Measurements from ENCODE around the gene SSUH2. TPM values are rescaled to one million over a fixed set of nuclear protein-coding genes. Genes with fewer than 3 reads are reported as not detected.

Gene SSUH2
- total RNA-seq, 1 donor from 2014 or later: not detected

GRCh38 chr3:8604006-8604405 lies 40.6 kb downstream of the SSUH2 start:
- no peak for TF ChIP-seq CTCF (IDR thresholded peaks at IDR 0.05; ENCODE audit: insufficient read depth, low read length, poor library complexity, severe bottlenecking)
- no peak for DNase-seq (ENCODE audit: low read depth)
- H3K36me3 ChIP-seq (ENCODE audit: control insufficient read depth, insufficient read depth, low read length): no peaks in the 10 kb centered on the region
- H3K4me3 ChIP-seq (ENCODE audit: low read depth, low read length): no peak overlapping the region
- no peaks in the 10 kb centered on the region for H3K27me3 ChIP-seq (ENCODE audit: control insufficient read depth, insufficient read depth, low read length)

GRCh38 chr3:8603115-8603710 lies 41.4 kb downstream of the SSUH2 start:
- no peak for TF ChIP-seq CTCF (IDR thresholded peaks at IDR 0.05; ENCODE audit: insufficient read depth, low read length, poor library complexity, severe bottlenecking)
- DNase-seq (ENCODE audit: low read depth): no peak
- Histone ChIP-seq H3K27me3 (ENCODE audit: control insufficient read depth, insufficient read depth, low read length) (no peaks in the 10 kb centered on the region), H3K4me3 (ENCODE audit: low read depth, low read length) (no peak overlapping the region), H3K36me3 (ENCODE audit: control insufficient read depth, insufficient read depth, low read length) (no peaks in the 10 kb centered on the region)

- Histone ChIP-seq H3K4me3 (ENCODE audit: low read depth, low read length) (no peak overlapping the region), H3K27me3 (ENCODE audit: control insufficient read depth, insufficient read depth, low read length) (no peaks in the 10 kb centered on the region), H3K36me3 (ENCODE audit: control insufficient read depth, insufficient read depth, low read length) (no peaks in the 10 kb centered on the region)
- no peak for TF ChIP-seq CTCF (IDR thresholded peaks at IDR 0.05; ENCODE audit: insufficient read depth, low read length, poor library complexity, severe bottlenecking)
- DNase-seq (ENCODE audit: low read depth): no peak
Measured at GRCh38 chr3:8600457-8600856, 44.1 kb downstream of the SSUH2 start.

- H3K36me3 ChIP-seq (ENCODE audit: control insufficient read depth, insufficient read depth, low read length): no peaks in the 10 kb centered on the region
- no peak for DNase-seq (ENCODE audit: low read depth)
- no peaks in the 10 kb centered on the region for H3K27me3 ChIP-seq (ENCODE audit: control insufficient read depth, insufficient read depth, low read length)
- H3K4me3 ChIP-seq (ENCODE audit: low read depth, low read length): no peak overlapping the region
- TF ChIP-seq CTCF (IDR thresholded peaks at IDR 0.05; ENCODE audit: insufficient read depth, low read length, poor library complexity, severe bottlenecking): no peak
Measured at GRCh38 chr3:8599146-8599545, 45.5 kb downstream of the SSUH2 start.

GRCh38 chr3:8597219-8597853 lies 47.3 kb downstream of the SSUH2 start:
- Histone ChIP-seq H3K36me3 (ENCODE audit: control insufficient read depth, insufficient read depth, low read length) (no peaks in the 10 kb centered on the region), H3K4me3 (ENCODE audit: low read depth, low read length) (no peak overlapping the region), H3K27me3 (ENCODE audit: control insufficient read depth, insufficient read depth, low read length) (no peaks in the 10 kb centered on the region)
- TF ChIP-seq CTCF (IDR thresholded peaks at IDR 0.05; ENCODE audit: insufficient read depth, low read length, poor library complexity, severe bottlenecking): no peak
- DNase-seq (ENCODE audit: low read depth): no peak
